Hematopoietic multipotent progenitor cell treated with erythropoietin and hydrocortisone succinate and interleukin-3 and kit ligand, for 6 days (in vitro differentiated cells): ENCODE measurements around the gene GPT2.

Source experiments
- DNase-seq: peaks from one replicate; pipeline ENCODE4 v3.0.0-alpha.2; 2015

The GPT2 gene

GRCh38 chr16:46972429-46973206 lies 88.5 kb downstream of the GPT2 start:
- peak; percentile 61 for DNase-seq

GRCh38 chr16:46973207-46973995 lies 89.2 kb downstream of the GPT2 start, which contains the start of gene DNAJA2:
DNAJA2 (minus strand) TSS chr16:46973674; CDS start chr16:46973572, 102 bp downstream.
- peak; percentile 95 for DNase-seq

- no peak for DNase-seq
Measured at GRCh38 chr16:46973996-46974324, 89.8 kb downstream of the GPT2 start.

- DNase-seq, result peak; percentile 51
Measured at GRCh38 chr16:46974352-46974751, 90.2 kb downstream of the GPT2 start.

GRCh38 chr16:46975165-46975564 lies 91.0 kb downstream of the GPT2 start:
- no peak for DNase-seq

GRCh38 chr16:46975908-46976470 lies 91.8 kb downstream of the GPT2 start:
- DNase-seq, result no peak

- DNase-seq, result no peak
Measured at GRCh38 chr16:46976550-46976949, 92.4 kb downstream of the GPT2 start.
